ENCODE measurements around the gene CKAP4.

The CKAP4 gene

GRCh38 chr12:106247674-106248311 lies at the start of gene CKAP4:
Gene CKAP4 (minus strand): TSS chr12:106248020. CDS start chr12:106247851, 169 bp downstream.
- TF ChIP-seq ZFX (IDR thresholded peaks at IDR 0.05) (no peak), CTCF (conservative IDR thresholded peaks at IDR 0.05) (no peak)
- H3K27ac ChIP-seq, result peak within 1 kb of the TSS; percentile 89

GRCh38 chr12:106297075-106297474 lies 49.3 kb upstream of the CKAP4 start:
- no peak overlapping the region for H3K27ac ChIP-seq
- TF ChIP-seq ZFX (IDR thresholded peaks at IDR 0.05) (no peak), CTCF (conservative IDR thresholded peaks at IDR 0.05) (no peak)

- TF ChIP-seq CTCF (conservative IDR thresholded peaks at IDR 0.05) (no peak), ZFX (IDR thresholded peaks at IDR 0.05) (no peak)
- no peak overlapping the region for H3K27ac ChIP-seq
Observed at GRCh38 chr12:106296179-106296877, 48.5 kb upstream of the CKAP4 start.

GRCh38 chr12:106292339-106292738 lies 44.5 kb upstream of the CKAP4 start:
- H3K27ac ChIP-seq, result no peak overlapping the region
- no peak for TF ChIP-seq CTCF (conservative IDR thresholded peaks at IDR 0.05)
- TF ChIP-seq ZFX (IDR thresholded peaks at IDR 0.05), result no peak

- TF ChIP-seq ZFX (IDR thresholded peaks at IDR 0.05) (no peak), CTCF (conservative IDR thresholded peaks at IDR 0.05) (no peak)
- H3K27ac ChIP-seq, result no peak overlapping the region
Observed at GRCh38 chr12:106291342-106291741, 43.5 kb upstream of the CKAP4 start.

GRCh38 chr12:106290666-106291065 lies 42.8 kb upstream of the CKAP4 start:
- TF ChIP-seq CTCF (conservative IDR thresholded peaks at IDR 0.05), result no peak
- no peak for TF ChIP-seq ZFX (IDR thresholded peaks at IDR 0.05)
- H3K27ac ChIP-seq, result no peak overlapping the region

- H3K27ac ChIP-seq, result no peak overlapping the region
- TF ChIP-seq CTCF (conservative IDR thresholded peaks at IDR 0.05), result no peak
- no peak for TF ChIP-seq ZFX (IDR thresholded peaks at IDR 0.05)
Observed at GRCh38 chr12:106289196-106289681, 41.4 kb upstream of the CKAP4 start.

All from C4-2B (cell line).